Stimulated activated CD4-positive, alpha-beta T cell treated with anti-CD3 and anti-CD28 coated beads, Interleukin-4, amount 100 ng/mL, for 24 hours (primary cell): ENCODE measurements around the gene MPHOSPH8.
"Not testable (repeated sequence)": the region's sequence is repeated elsewhere in the genome, so short reads cannot be mapped to it uniquely, and the experiment has no call there.

Source experiments
- DNase-seq: peaks from one replicate; pipeline ENCODE4 v3.0.0-alpha.2; 2020

Gene MPHOSPH8

DNA sequence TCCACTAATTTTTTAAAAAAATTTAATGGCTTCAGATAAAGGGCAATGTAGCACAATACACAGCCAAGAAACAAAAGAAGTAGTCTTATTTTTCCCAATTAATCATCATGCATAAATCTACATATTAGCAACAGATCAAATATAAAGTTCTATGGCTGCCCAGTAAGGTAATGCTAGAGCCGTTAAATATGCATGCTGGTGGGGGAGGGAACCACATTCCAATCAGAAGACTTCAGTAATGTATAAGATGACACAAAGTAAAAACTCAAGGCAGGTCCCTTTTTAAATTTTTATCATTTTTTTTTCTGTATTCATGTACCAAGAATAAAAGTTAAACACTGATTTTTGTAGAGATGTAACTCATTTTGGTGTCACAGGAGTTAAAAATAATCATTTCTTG lies 62.0 kb downstream of the MPHOSPH8 start:
- DNase-seq = no peak

GRCh38 chr13:19695829-19696228 lies 62.4 kb downstream of the MPHOSPH8 start:
- no peak for DNase-seq

DNA sequence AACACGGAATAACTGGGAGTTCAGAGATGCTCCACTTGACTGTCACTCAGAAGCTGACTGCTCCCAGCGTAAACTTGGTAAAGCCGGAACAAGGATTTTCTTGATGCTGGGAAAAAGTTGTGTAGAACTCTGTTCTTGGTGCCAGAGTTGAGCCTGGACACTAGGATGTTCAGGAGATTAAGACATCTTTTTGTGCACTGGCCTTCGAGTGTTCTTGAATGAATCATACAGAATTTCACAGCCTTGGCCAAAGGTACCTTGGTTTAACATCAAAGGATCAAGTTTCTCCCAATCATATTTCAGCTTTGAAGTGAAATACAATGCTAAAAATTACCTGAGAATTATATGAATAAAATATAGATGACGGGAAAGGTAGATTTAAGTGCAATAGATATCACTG lies 67.5 kb downstream of the MPHOSPH8 start:
- not testable (repeated sequence) for DNase-seq

DNA sequence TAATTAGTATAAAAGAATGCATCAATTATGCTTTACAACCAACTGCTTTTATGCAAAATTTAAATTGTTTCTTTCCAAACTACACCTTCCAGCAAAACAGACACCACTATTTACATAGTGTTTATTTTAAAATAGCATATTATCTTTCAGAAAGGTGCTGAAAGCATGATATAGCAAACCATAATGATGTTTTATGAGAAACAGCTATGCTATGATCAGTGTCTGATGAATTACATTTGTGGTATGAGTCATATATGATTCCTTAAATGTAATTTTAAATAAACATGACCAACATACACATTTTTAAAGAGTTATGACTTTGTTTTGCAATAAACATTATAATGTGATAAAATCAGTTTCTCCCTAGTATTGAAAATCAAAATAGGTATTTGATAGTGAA lies 68.2 kb downstream of the MPHOSPH8 start:
- not testable (repeated sequence) for DNase-seq

DNA sequence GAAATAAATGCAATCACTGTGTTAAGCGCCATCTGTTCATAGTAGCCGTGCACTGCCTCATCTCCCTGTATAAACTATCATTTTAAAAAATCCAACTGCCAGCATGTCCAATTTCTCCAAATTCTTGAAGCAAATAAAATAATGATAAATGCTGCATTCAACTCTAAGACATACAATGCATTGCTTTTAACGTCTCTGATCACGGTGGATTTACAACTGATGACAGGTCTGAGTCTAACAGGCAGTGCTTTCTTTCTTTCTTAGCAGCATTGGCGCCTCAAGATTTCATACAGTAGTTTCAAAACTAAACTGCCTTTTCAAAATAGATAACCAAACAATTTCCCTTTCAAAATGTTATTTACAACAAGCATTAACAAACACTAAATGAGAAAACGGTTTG lies 70.8 kb downstream of the MPHOSPH8 start:
- DNase-seq = not testable (repeated sequence)

- DNase-seq = not testable (repeated sequence)
These were observed 75.6 kb downstream of the MPHOSPH8 start for GRCh38 chr13:19709039-19709438.

DNA sequence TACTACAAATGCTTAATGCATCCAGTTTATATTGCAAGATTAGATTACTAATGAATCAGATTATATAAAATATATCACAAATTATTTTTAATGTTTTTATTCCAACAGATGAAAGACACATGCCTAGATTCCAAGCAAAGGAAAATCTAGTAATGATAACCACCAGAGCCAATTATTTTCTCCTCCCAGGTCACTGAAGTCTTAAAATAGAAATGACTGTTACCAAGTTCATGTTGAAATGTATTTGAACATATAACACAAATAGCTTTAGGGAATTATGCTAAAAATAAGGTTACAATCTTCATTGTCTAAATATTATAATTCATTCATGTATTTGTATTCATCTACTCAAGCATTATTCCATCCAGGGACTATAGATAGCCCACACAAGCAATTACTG lies 76.3 kb downstream of the MPHOSPH8 start:
- not testable (repeated sequence) for DNase-seq

DNA sequence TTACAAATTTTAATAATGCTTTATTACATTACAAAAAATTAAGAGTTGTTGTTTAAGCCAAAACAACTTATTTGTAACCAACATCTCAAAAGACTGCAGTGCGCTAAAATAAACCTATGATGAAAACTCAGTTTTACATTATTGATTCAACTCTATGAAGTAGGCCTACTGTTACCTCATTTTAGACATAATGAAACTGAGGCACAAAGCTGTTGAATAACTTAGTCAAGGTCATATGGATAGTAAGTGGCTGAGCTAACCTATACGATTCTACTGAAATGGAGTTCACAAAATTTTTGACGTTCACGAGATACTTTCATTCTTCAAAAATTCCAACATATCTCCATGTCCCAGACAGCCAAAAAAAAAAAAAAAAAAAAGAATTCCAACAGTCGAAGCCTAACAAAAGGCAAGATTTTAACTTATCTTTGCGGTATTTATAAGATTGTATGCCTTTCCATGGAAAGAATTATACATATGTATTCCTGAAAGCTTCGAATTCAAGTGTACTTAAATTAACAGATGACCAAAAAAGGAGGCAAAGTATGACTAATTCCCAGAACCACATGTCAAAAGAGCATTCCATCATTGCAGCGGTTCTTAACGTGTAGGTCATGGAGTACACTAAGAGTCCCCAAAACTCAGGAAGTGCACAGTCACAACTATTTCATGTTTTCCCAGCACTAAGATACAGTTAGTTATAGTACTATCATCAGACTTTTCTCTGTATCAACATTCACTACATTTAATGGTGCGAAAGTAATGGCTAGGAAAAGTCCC lies 79.9 kb downstream of the MPHOSPH8 start:
- peak; percentile 9 for DNase-seq

DNA sequence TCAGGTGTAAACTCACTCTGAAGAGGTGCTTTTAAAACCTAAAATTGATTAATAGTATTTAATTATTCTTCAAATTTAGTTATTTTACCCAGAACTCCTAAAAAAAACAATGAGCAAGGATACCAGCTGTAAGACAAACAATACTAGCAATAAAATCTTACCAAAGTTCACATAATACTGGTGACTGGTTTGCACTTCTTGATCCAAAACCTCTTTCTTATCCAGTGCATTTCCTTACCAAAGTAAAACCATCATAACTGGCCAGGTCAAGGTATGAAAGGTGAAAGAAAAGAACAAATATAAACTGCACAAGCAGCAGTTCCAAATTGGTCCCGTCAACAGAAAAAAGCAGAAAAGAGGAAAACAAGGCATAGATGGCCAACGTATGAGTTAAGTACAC lies 86.6 kb downstream of the MPHOSPH8 start:
- no peak for DNase-seq
